ENCODE measurements around the gene ZNF565. TPM values are rescaled to one million over a fixed set of nuclear protein-coding genes. Genes with fewer than 3 reads are reported as not detected.
"Not testable (repeated sequence)": the region's sequence is repeated elsewhere in the genome, so short reads cannot be mapped to it uniquely, and the experiment has no call there.

ZNF565 gene
- total RNA-seq, 1 donor from 2014 or later = 3.9 TPM

- Histone ChIP-seq H3K4me3 (no peak overlapping the region), H3K4me1 (no peaks in the 10 kb centered on the region), H3K27me3 (no peaks in the 10 kb centered on the region), H3K9me3 (no peaks in the 10 kb centered on the region), H3K27ac (no peak overlapping the region), H3K36me3 (peaks cover 0 to 19% of the 10 kb centered on the region in 2 donors)
- TF ChIP-seq POLR2A (IDR thresholded peaks at IDR 0.05) = no peak
- no peak for TF ChIP-seq CTCF (IDR thresholded peaks at IDR 0.05)
- TF ChIP-seq POLR2AphosphoS5 (IDR thresholded peaks at IDR 0.05; ENCODE audit: insufficient read depth in 1 of 2, low read depth in 1 of 2) = no peak
- DNase-seq (ENCODE audit: extremely low spot score in 2 of 2) = no peak
- intact Hi-C loops (cut with DNase I) = no loop called here
Measured at GRCh38 chr19:36198119-36198518, 16.3 kb downstream of the ZNF565 start.

DNA sequence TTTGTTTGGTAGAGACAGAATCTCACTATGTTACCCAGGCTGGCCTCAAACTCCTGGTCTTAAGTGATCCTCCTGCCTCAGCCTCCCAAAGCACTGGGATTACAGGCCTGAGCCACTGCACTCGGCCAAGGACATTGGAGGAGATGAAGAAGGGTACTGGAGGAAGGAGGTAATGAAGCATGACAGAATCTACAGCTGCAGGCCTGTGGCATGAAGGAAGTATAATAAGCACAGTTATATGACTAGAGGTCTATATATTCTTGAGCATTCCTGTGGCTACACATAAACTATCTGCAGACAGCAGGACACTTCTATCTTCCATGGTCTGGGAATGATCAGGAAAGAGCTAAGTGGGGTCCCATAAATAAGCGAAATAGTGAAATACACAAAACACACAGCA, 18.2 kb downstream of the ZNF565 start:
- no peak for DNase-seq (ENCODE audit: extremely low spot score in 2 of 2)
- intact Hi-C loops (cut with DNase I) = no loop called here
- Histone ChIP-seq H3K27me3 (no peaks in the 10 kb centered on the region), H3K4me3 (no peak overlapping the region), H3K9me3 (no peaks in the 10 kb centered on the region), H3K36me3 (peaks cover 0 to 21% of the 10 kb centered on the region in 2 donors), H3K4me1 (no peaks in the 10 kb centered on the region), H3K27ac (no peak overlapping the region)
- TF ChIP-seq POLR2AphosphoS5 (IDR thresholded peaks at IDR 0.05; ENCODE audit: insufficient read depth in 1 of 2, low read depth in 1 of 2) (no peak), CTCF (IDR thresholded peaks at IDR 0.05) (no peak)

DNA sequence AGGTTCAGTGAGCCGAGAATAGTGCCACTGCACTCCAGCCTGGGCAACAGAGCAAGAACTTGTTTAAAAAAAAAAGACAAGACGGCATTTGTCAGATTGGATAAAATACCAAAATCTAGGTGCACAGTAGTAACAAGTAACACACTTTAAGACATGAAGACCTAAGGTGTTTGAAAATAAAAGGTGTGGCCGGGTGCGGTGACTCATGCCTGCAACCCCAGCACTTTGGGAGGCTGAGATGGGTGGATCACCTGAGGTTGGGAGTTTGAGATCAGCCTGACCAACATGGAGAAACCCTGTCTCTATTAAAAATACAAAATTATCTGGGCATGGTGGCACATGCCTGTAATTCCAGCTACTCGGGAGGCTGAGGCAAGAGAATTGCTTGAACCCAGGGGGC, 27.7 kb downstream of the ZNF565 start:
- H3K4me1 ChIP-seq; H3K9me3 ChIP-seq; H3K4me3 ChIP-seq; intact Hi-C loops (cut with DNase I); H3K27ac ChIP-seq; H3K27me3 ChIP-seq; DNase-seq (ENCODE audit: extremely low spot score in 2 of 2): not testable (repeated sequence)
- H3K36me3 ChIP-seq = peaks cover 0 to 12% of the 10 kb centered on the region in 2 donors

- H3K36me3 ChIP-seq = peaks cover 0 to 12% of the 10 kb centered on the region in 2 donors
- H3K4me3 ChIP-seq = no peak overlapping the region
- H3K27ac ChIP-seq = no peak overlapping the region
- H3K9me3 ChIP-seq = no peaks in the 10 kb centered on the region
- intact Hi-C loops (cut with DNase I) = no loop called here
- DNase-seq (ENCODE audit: extremely low spot score in 2 of 2) = no peak
- no peaks in the 10 kb centered on the region for H3K4me1 ChIP-seq
- TF ChIP-seq POLR2AphosphoS5 (IDR thresholded peaks at IDR 0.05; ENCODE audit: insufficient read depth in 1 of 2, low read depth in 1 of 2) (no peak), POLR2A (IDR thresholded peaks at IDR 0.05) (no peak), CTCF (IDR thresholded peaks at IDR 0.05) (no peak)
- no peaks in the 10 kb centered on the region for H3K27me3 ChIP-seq
Measured at GRCh38 chr19:36183245-36183628, 31.2 kb downstream of the ZNF565 start.

- Histone ChIP-seq H3K27me3 (no peaks in the 10 kb centered on the region), H3K9me3 (no peaks in the 10 kb centered on the region), H3K27ac (no peak overlapping the region), H3K36me3 (peaks cover 0 to 12% of the 10 kb centered on the region in 2 donors), H3K4me3 (no peak overlapping the region), H3K4me1 (no peaks in the 10 kb centered on the region)
- intact Hi-C loops (cut with DNase I) = no loop called here
- no peak for DNase-seq (ENCODE audit: extremely low spot score in 2 of 2)
- TF ChIP-seq POLR2A (IDR thresholded peaks at IDR 0.05) = no peak
- no peak for TF ChIP-seq POLR2AphosphoS5 (IDR thresholded peaks at IDR 0.05; ENCODE audit: insufficient read depth in 1 of 2, low read depth in 1 of 2)
- TF ChIP-seq CTCF (IDR thresholded peaks at IDR 0.05) = no peak
Measured at GRCh38 chr19:36182612-36183244, 31.7 kb downstream of the ZNF565 start.

DNA sequence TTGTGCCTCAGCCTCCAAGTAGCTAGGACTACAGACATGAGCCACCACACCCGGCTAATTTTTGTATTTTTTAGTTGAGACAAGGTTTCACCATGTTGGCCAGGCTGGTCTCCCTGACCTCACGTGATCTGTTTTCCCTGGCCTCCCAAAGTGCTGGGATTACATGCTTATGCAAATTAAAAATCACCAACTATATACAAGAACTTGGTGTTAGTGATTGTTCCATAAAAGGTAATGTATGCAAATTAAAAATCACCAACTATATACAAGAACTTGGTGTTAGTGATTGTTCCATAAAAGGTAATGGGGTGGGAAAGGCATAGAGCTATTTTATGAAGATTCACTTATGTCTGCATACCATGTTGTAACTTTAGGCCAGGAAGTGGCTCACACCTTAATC, 35.4 kb downstream of the ZNF565 start:
- DNase-seq (ENCODE audit: extremely low spot score in 2 of 2); H3K4me1 ChIP-seq; H3K27me3 ChIP-seq; H3K27ac ChIP-seq; intact Hi-C loops (cut with DNase I); H3K9me3 ChIP-seq; H3K4me3 ChIP-seq: not testable (repeated sequence)
- H3K36me3 ChIP-seq = peaks cover 0 to 12% of the 10 kb centered on the region in 2 donors

DNA sequence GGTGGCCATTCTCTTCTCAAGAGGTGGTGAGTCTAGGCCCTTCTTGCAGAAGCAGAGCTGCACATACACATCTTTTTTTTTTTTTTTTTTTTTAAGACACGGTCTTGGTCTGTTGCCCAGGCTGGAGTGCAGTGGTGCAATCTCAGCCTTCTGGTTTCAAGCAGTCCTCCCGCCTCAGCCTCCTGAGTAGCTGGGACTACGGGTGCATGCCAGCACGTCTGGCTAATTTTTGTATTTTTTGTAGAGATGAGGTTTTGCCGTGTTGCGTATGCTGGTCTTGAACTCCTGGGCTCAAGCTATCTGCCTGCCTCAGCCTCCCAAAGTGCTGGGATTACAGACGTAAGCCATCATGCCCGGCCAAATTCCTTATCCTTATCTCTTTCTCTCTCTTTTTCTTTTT, 40.6 kb downstream of the ZNF565 start:
- intact Hi-C loops (cut with DNase I); H3K27me3 ChIP-seq; DNase-seq (ENCODE audit: extremely low spot score in 2 of 2); H3K36me3 ChIP-seq; H3K27ac ChIP-seq; H3K4me1 ChIP-seq; H3K9me3 ChIP-seq; H3K4me3 ChIP-seq: not testable (repeated sequence)
